HG03064 (cell line): ENCODE data around the gene SLC34A1.
"Not testable (repeated sequence)": the region's sequence is repeated elsewhere in the genome, so short reads cannot be mapped to it uniquely, and the experiment has no call there.

Source experiments
- ATAC-seq: cut with Tn5 transposase; IDR thresholded peaks from one replicate; pipeline ENCODE4 v1.9.1; 2021; ENCODE audit warnings: low read depth; ENCODE audit not compliant: unreplicated experiment

SLC34A1 gene

DNA sequence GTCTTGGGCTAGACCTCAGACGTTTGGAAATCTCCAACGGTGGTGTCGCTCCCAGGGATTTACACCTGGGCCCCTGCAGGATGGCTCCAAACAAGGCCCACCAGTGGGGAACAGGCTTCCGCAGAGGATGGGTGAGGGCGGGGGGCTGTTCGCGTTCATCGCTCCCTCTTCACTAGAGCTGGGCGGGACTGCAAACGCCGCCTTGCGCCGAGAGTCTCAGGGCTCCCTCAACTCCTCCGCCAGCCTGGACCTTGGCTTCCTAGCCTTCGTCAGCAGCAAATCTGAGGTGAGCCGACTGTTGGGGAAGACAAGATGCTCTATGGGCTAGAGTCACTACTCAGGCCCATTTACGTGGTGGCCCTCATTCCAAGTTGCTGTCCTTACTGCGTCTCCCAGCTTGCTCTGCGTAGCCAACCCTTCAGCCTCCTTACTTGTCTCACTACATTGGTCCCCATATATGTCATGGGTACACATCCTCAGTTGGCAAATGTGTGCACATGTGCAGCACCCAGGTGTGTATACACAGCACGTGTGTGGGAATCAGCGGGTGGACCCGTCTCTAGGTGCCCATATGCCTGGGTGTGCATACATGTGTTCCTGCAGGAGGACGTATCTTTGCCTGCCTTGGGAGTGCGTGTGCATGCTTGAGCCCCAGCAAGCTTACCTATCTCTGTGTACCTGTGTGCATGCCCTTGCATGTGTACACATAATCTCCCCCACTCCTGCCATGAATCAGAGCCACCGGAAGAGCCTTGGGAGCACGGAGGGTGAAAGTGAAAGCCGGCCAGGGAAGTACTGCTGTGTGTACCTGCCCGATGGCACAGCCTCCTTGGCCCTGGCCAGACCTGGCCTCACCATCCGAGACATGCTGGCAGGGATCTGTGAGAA is 16.0 kb upstream of the SLC34A1 start:
- no peak for ATAC-seq

DNA sequence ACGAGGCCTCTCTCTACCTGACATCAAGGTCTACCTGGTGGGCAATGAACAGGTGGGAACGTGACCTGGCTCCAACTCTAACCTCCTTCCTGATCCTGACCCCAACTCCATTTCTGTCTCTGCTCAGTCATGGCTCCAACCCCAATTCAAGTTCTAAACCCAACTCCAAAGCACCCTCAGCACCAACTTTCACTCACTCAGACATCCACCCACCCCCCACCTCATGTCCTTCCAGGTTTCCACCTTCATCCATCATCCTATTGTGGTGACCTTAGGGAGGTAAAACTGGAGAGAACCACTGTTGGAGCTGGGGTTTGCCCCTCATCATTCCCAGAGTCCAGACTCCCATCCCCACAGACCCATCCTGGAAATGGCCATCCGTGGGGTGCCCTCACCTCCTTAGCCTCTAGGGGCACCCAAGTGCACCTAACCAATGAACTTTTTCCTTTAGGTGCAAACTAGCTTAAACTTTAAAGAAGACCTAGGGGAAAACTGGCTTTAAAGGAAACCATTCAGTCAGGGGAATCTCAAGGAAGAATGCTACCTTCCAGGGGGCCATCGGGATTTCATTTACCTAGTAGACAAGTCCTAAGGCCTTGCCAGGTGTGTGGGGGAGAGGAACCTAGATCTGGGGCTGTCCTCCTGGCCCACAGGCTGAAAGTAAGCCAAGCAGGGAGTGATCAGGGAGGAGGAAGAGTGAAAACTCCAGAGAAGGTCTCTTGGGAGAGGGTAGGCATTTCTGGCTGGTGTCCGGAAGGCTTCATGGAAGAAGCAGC is 15.2 kb upstream of the SLC34A1 start:
- no peak for ATAC-seq

DNA sequence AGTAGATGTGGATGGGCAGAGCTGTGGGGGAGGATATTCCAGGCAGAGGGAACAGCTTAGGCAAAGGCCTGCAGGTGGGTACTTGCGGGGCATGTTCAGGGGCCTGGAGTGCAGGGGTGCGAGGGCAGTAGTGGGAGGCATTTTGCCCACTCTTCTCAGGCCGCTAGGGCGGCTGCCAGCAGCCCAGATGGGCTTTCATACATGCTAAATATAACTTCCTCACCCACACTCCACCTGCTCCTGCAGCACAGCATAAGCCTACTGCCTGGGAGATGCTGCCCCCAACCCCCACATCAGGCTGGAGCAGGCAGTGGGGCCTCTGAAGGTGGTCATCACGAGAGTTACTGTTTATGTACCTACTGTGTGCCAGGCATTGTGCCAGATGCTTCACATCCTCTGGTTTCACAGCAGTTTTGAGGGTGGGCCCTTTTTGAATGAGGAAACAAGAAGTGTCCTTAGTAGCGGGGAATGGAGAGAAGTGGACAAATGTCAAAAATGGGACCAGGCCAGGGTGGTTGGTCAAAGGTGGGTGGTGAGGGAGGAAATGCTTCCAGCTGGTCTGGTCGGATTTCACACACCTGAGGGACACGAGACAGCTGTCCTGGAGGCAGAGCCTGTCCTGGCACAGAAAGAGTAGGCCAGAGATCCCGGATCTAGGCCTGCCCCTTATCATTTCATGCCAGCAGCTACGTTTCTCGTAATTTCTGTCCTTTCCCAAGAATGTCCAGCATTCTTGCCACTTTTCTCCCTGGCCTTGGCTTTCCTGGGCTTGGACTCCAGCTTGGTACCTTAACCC is 14.4 kb upstream of the SLC34A1 start:
- ATAC-seq: no peak

DNA sequence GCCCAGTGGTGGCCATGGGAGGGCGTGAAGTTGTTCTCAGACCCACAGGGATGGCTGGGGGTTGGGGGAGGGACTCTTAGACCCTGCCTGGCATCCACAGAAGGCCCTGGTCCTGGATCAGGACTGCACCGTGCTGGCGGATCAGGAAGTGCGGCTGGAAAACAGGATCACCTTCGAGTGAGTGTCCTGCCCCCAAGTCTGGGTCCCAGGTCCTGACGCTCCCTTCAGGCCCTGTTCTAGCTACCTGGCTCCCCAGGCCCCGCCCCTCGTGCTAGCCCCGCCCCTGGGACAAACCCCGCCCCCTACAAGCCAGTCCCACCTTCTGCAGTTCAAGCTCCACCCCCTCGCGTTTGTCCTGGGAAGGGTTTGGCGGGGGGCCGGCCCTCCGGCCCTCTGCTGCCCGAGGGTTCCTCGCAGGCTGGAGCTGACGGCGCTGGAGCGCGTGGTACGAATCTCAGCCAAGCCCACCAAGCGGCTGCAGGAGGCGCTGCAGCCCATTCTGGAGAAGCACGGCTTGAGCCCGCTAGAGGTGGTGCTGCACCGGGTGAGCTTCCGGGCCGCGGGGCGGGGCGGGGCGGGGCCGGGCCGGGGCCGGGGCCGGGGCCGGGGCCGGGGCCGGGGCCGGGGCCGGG is 13.6 kb upstream of the SLC34A1 start:
- no peak for ATAC-seq

DNA sequence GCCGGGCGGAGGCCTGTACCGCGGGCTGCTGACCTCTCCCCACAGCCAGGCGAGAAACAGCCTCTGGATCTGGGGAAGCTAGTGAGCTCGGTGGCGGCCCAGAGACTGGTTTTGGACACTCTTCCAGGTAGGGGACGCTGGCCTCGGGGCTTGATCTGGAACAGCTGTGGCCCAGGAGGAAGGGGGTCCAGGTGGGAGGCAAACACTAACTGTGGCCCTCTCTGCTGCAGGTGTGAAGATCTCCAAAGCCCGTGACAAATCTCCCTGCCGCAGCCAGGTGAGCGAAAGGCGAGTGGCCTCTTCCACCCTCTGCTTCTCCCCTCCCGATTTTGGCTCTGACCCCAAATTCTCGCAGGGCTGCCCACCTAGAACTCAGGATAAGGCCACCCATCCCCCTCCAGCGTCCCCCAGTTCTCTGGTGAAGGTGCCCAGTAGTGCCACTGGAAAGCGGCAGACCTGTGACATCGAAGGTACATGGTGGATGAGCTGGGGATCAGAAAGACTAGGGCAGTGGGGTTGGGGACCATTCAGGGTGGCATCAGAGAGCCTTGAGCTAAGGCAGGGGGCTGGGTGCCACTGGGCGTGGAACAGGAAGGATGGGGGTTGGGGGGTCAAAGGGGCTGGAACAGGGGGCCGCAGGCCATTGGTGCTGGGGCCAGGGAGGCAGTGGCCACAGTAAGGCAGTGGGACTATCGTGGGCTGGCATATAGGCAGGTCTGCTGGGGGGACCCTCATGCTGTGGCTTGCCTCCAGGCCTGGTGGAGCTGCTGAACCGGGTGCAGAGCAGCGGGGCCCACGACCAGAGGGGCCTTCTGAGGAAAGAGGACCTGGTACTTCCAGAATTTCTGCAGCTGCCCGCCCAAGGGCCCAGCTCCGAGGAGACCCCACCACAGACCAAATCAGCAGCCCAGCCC is 12.9 kb upstream of the SLC34A1 start:
- ATAC-seq: no peak

DNA sequence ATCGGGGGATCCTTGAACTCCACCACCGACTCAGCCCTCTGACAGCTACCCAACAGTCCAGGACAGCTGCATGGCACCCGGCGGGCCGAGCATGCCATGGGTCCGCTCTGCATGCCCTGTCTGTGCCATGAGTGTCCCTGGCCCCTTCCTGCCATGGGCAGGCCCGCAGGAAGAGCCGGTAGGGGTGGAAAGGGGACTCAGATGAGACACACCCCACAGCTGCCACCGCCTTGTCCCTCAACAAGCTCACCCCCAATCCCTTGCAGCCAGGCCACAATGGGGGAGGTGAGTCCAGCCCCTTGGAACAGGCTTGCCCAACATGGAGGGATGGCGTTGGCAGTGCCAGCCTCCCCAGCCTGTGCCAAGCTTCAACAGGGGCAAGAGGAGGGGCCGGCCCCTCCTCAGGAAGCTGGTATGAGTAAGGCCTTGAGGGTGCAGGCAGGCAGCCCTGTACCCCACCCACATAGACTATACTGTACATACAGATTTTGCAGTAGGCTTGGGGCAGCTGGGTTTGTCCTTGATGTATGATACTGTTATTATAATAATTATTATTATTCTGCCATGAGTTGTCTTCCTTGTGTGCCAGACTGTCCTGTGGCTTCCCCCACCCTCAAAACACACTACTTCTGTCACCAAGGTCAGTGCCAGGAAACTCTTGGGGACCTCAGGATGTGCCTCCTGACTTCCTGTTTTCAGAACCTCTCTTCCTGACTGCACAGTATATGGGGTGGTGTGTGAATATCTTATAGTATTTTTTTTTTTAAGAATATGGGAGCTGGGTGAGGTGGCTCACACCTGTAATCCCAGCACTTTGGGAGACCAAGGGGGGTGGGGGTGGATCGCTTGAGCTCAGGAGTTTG is 12.0 kb upstream of the SLC34A1 start:
- no peak for ATAC-seq

DNA sequence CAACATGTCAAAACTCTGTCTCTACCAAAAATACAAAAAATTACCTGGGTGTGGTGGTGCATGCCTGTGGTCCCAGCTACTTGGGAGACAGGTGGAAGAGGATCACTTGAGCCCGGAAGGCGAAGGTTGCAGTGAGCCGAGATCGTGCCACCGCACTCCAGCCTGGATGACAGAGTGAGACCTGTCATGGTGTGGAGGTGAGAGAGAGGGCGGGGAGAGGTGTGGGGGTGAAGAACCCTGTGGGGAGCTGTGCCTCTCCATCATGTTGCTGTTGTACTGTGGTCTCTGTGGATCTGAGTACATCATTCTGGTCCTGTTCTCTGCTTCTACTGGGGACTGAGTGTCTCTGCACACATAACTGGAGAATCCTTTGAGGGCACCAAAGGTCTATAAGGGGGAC is 11.3 kb upstream of the SLC34A1 start:
- no peak for ATAC-seq

DNA sequence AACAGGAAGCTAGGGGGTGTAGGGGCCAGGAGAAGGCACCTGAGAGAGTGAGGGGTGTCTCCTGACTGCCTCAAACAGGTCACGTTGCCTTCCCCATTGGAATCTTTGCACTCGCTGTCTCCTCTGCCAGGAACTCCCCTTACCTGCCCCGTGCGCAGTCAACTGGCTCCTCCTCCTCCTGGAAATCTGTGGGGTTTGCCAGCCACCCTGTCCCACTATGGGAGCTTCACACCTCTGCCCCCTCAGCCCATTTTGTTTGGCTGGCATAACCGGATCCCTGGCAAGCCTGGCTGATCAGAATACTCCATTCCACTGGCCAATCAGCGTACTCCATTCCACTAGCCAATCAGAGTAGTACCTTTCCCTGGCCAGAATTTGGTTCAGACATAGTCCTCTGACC is 10.4 kb upstream of the SLC34A1 start:
- no peak for ATAC-seq

DNA sequence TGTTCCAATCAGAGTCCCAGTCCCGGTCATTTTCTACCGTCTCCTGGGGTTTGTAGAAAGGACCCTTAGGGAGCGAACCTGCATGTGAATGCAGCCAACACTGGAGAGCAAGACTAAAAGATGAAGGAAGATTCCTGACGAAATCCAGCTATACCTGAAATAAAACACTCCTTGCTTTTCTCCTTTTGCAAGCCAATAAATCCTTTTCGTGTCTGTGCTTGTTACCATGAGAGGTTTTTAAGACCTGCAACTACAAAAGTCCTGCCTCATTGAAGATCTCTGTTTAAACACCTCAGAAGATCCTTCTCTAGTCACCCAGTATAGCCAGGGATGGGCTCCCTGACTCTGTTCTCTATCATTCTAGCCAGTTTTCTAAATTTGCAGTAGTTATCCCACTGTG is 10.0 kb upstream of the SLC34A1 start:
- ATAC-seq: no peak

DNA sequence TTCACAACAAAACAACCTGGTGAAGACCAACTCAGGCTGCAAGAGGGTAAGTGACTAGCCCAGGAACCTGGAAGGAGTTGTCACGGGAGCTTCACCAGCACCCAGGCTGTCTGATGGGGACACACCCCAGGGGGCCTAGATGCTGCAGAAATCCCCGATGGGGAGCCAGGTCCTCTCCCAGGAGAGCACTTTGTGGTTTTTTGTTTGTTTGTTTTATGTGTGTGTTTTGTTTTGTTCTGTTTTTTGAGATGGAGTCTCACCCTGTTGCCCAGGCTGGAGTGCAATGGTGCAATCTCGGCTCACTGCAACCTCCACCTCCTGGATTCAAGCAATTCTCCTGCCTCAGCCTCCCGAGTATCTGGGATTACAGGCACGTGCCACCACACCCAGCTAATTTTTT is 8.7 kb upstream of the SLC34A1 start:
- not testable (repeated sequence) for ATAC-seq

DNA sequence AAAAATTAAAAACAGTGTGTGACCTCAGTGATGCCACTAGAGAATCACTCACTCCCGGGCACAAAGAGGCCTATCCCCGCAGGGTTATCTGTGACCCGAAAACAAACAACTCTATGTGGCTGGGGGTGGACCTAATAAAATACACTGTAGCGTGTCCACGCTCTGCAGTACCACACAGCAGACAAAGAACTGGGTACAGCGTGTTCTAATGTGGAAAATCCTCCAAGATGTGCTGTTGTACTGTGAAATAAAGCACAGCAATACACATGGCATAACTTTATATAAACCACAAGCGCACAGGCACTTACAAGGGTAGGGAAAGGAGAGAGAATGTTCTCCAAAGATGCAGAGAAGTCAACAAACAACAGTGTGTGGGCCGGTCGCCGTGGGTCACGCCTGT is 8.1 kb upstream of the SLC34A1 start:
- ATAC-seq: no peak

DNA sequence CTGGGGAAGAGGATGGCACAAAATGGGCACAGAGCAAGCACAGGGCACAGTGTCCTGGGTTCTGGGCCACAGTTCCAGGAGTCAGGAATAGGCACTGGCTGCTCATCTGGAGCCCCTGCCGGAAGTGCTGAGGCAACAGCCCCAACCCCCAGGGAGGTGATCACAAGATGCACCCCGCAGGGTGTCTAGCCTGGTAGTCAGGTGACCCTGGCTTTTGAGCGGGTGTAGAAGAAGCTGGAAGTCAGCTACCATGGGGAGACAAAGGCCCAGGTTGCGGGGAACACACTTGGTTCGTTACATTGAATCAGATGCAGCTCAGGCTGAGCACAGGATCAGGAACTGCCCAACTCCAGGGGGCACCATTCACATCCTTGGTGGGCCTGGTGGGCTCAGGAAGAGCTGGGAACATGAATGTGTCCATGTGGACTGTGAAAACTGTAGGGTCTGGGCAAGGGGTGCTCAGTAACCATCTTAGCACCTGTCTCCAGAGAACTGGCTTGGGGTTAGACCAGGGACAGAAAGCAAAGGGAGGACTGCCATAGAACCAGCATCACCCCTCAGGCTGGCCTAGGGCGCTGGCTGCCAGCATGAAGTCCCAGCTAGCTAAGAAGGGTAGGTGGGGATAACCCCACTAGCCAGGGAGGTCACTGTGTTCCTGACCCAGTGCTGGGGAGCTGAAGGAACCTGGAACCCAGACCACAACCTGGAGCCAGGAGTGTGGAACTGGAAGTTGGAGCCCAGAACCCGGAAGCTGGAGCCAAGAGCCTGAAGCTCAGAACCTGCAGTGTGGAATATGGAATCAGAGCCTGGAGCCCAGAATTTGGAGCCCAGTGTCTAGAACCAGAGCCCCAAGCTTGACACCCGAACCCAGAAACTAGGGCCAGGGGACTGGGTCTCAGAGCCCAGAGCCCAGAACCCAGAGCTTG is 6.1 kb upstream of the SLC34A1 start:
- ATAC-seq: no peak

DNA sequence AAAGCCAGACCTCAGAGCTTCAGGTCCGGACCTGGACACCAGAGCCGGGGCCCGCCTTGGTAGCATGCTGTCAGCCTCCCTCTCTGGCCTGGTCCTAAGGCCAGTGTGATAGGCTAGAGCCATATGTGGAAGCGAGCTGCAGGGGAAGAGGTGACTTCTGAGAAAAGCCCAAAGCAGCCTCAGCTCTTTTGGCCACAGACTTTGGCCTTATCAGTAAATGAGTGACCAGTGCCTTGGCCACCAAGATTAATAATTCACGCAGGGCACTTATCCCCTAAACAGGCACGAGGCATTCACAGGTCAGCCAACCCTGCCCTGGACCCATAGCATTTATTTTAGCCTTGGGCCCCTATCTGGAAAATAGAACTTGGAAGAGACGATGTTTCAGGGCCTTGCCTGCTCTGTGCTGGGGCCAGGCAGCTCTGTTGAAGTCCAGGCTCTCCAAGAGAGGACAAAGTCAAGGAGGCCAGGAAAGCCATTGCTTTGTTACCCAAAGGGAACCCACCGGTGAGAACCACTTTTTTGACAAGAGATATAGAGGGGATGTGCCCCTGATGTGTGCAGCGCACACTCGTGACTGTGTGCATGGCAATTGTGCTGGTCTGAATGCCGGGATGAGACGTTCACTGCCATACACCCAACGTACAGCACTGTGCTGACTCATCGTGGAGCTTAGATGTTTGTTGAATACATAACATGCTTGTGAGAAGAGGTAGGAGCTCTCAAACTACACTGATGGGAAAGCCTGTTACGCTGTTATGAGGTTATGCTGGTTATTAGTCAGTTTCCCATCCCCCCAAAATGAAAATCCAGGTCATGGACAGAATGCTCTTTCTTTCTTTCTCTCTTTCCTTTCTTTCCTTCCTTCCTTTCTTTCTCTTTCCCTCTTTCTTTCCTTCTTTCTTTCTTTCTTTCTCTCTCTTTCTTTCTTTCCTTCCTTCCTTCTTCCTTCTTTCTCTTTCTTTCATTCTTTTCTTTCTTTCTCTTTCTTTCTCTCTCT is 5.0 kb upstream of the SLC34A1 start:
- ATAC-seq: no peak

DNA sequence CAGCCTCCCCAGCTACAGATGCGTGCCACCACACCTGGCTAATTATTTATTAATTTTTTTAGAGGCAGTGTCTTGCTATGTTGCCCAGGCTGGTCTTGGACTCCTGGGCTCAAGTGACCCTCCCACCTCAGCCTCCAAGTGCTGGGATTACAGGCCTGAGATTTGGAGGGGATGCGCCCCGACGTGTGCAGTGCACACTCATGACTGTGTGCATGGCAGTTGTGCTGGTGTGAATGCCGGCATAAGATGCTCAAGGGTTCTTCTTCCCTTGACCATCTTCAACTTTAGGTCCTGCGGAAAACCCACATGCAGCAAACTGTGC is 3.5 kb upstream of the SLC34A1 start:
- no peak for ATAC-seq

DNA sequence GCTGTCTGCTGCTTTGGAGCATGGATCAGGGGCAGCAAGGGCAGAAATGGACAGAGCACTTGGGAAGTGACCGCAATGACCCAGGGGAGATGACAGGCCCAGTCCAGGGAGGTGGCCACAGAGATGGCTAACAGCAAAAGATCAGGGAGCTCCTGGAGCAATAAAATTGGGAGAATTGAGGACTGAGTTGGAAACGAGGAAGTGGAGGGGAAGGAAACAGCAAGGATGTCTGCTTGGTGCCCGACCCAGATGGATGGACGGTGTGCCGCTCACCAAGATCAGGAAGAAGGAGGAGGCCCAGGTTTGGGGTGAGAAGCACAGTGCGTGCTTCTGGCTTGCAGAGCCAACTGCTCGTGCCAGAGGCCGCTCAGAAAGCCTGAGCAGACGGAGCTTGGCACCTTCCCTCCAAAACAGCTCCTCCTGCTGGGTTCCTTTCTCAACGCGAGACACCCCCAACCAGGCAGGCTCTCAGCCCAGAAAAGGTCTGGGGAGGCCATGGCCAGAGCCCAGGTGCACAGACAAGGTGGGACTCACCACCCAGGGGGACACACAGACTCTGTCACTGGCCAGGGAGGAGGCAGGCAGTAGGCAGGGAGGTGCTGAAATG is 1.7 kb upstream of the SLC34A1 start:
- no peak for ATAC-seq

DNA sequence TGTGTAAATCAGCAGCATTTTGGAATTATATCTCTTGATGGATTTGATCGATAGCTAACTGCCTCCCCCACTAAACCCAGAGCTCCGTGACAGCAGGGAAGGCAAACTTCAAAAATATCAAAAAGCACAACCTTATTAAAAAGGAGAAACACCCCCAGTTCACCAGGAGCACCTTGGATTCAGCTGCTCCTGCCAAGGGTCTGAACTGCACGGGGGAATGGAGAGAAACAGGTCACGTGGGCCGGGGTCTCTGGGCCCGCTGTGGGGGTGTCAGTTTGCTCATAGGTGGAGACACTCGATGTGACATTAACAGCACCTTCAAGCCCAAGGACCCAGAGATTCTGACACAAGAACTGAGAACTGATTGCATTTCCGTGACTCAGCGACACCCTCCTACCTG is 1.1 kb upstream of the SLC34A1 start:
- no peak for ATAC-seq
